Heart left ventricle (tissue), 13 donors: ENCODE data around the gene GAREM1.
"Not testable (repeated sequence)": the region's sequence is repeated elsewhere in the genome, so short reads cannot be mapped to it uniquely, and the experiment has no call there.

Source experiments
- POLR2A ChIP-seq, 2 donors: fragments of 450-650 bp; IDR thresholded peaks; one replicate each; pipeline ENCODE4 v1.6.1; 2017; ENCODE audit warnings: antibody characterized with exemption in 2 of 2, mild to moderate bottlenecking in 2 of 2, moderate library complexity in 2 of 2
- TF ChIP-seq, protein P1 (sequence below), 12 donors: fragments of 200-600 bp; sonication (generic) in 4 of 12; IDR thresholded peaks; one replicate each; pipeline versions ENCODE4 v1.5.0 to v1.8.0; 2018 to 2022; ENCODE audit warnings: antibody characterized with exemption in 12 of 12, mild to moderate bottlenecking in 5 of 12
- donor health status: ischemic (EF 13 %, LVEDD 7.1; RV severe dilation, severe dysfunction).
- donor health status: DM: no; HTN: yes; CAD: no.
- donor health status: DM: no; HTN: no; CAD: no.
- donor health status: ischemic (EF 25% LVEDD 6.9; RV normal size, moderate dysfunction).
- donor health status: ischemic (EF 25% LVEDD 5.7; RV mildly dilated, moderate dysfunction).
- donor health status: ischemic (EF 35%, LVEDD 5.7; RV mildly dilated, moderate dysfunction).
- donor health status: nonischemic (EF 11% LVEDD 7.7; RV severe dilation, severe dysfunction).
- donor health status: DM: yes; HTN: yes; CAD: no.
- donor health status: PGD.
- donor health status: ischemic (EF 29% LVEDD 5.4; RV normal size, mild dysfunction).
- donor health status: nonischemic (EF 23%, LVEDD 6.1; RV moderate dilation, normal function).

DNA sequence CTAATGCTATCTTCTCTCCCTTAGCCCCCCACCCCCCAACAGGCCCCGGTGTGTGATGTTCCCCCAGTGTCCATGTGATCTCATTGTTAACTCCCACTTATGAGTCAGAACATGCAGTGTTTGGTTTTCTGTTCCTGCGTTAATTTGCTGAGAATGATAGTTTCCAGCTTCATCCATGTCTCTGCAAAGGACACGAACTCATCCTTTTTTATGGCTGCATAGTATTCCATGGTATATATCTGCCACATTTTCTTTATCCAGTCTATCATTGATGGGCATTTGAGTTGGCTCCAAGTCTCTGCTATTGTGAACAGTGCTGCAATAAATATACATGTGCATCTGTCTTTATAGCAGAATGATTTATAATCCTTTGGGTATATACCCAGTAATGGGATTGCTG, 179.1 kb downstream of the GAREM1 start:
- TF ChIP-seq, protein P1, sequence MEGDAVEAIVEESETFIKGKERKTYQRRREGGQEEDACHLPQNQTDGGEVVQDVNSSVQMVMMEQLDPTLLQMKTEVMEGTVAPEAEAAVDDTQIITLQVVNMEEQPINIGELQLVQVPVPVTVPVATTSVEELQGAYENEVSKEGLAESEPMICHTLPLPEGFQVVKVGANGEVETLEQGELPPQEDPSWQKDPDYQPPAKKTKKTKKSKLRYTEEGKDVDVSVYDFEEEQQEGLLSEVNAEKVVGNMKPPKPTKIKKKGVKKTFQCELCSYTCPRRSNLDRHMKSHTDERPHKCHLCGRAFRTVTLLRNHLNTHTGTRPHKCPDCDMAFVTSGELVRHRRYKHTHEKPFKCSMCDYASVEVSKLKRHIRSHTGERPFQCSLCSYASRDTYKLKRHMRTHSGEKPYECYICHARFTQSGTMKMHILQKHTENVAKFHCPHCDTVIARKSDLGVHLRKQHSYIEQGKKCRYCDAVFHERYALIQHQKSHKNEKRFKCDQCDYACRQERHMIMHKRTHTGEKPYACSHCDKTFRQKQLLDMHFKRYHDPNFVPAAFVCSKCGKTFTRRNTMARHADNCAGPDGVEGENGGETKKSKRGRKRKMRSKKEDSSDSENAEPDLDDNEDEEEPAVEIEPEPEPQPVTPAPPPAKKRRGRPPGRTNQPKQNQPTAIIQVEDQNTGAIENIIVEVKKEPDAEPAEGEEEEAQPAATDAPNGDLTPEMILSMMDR (IDR thresholded peaks at IDR 0.05): not testable (repeated sequence)
- not testable (repeated sequence) for TF ChIP-seq POLR2A (IDR thresholded peaks at IDR 0.05)
